PC-3 (cell line): ENCODE measurements around the gene NNMT. TPM values are rescaled to one million over a fixed set of nuclear protein-coding genes. Genes with fewer than 3 reads are reported as not detected.
A peak's percentile ranks its signal among the peaks of the same experiment; 100 is the strongest.

Experiments used
- ATAC-seq: fragments of 200-7000 bp; cut with Tn5 transposase; 2 replicates; pipeline ENCODE4 v1.9.1; 2020; ENCODE audit warnings: mild to moderate bottlenecking, moderate library complexity
- Bru-seq: library from RNA; stranded (reverse); fragments of 400-500 nt; gene quantifications from one replicate; lab custom pipeline; 2021; lab: Mats Ljungman, UMichigan
- BruChase-seq, 2 experiments: library from RNA; stranded (reverse); fragments of 400-500 nt; gene quantifications; one replicate each; lab custom pipeline; 2021; lab: Mats Ljungman, UMichigan
- BruUV-seq: library from RNA; stranded (reverse); fragments of 400-500 nt; replicated peaks from 2 replicates; lab custom pipeline; 2021; lab: Mats Ljungman, UMichigan
- CTCF ChIA-PET: fragments of 300-600 bp; sonication (Branson Sonifier 250); formaldehyde crosslinking; loops from one replicate; lab custom pipeline; 2022; ENCODE audit warnings: antibody characterized with exemption; lab: Charles Lee
- POLR2A ChIA-PET: fragments of 300-600 bp; sonication (Branson Sonifier 250); formaldehyde crosslinking; loops from one replicate; lab custom pipeline; 2022; ENCODE audit warnings: antibody characterized with exemption; ENCODE audit not compliant: unreplicated experiment; lab: Charles Lee
- DNase-seq: peaks from one replicate; pipeline ENCODE4 v3.0.0-alpha.2; 2015
- H2AFZ ChIP-seq: fragments of 300-600 bp; sonication (generic); 2 replicates; pipeline ENCODE4 v1.6.0; 2016; ENCODE audit warnings: antibody characterized with exemption, low read length
- H3F3A ChIP-seq: fragments of 300-600 bp; sonication (generic); one replicate; pipeline ENCODE4 v1.6.0; 2017; ENCODE audit warnings: antibody characterized with exemption, low read length, control low read depth, mild to moderate bottlenecking; ENCODE audit not compliant: unreplicated experiment
- H3K27ac ChIP-seq: fragments of 300-600 bp; sonication (generic); 2 replicates; pipeline ENCODE4 v1.5.1; 2016; ENCODE audit warnings: mild to moderate bottlenecking, low read length
- H3K27me3 ChIP-seq: fragments of 300-600 bp; sonication (generic); 2 replicates; pipeline ENCODE4 v1.6.1; 2016; ENCODE audit warnings: low read length, mixed read lengths
- H3K36me3 ChIP-seq: fragments of 300-600 bp; sonication (generic); 2 replicates; pipeline ENCODE4 v1.6.1; 2016; ENCODE audit warnings: low read depth, mixed run types, low read length, mixed read lengths
- H3K4me1 ChIP-seq: fragments of 300-600 bp; sonication (generic); 2 replicates; pipeline ENCODE4 v1.5.1; 2016; ENCODE audit warnings: low read length; ENCODE audit not compliant: insufficient read depth
- H3K4me2 ChIP-seq: fragments of 300-600 bp; sonication (generic); 2 replicates; pipeline ENCODE4 v1.6.0; 2016; ENCODE audit warnings: low read length
- H3K4me3 ChIP-seq: fragments of 300-600 bp; sonication (generic); 2 replicates; pipeline ENCODE4 v1.5.1; 2016; ENCODE audit warnings: mild to moderate bottlenecking, low read length, mixed read lengths
- H3K79me2 ChIP-seq: fragments of 300-600 bp; sonication (generic); 2 replicates; pipeline ENCODE4 v1.6.1; 2017; ENCODE audit warnings: low read length, mixed read lengths
- H3K9ac ChIP-seq: fragments of 300-600 bp; sonication (generic); 2 replicates; pipeline ENCODE4 v1.6.0; 2016; ENCODE audit warnings: mild to moderate bottlenecking, low read length
- H3K9me2 ChIP-seq: fragments of 300-600 bp; sonication (generic); replicated peaks from 2 replicates; pipeline ENCODE4 v1.6.1; 2016; ENCODE audit warnings: mixed run types, low read length, mixed read lengths
- H3K9me3 ChIP-seq: fragments of 300-600 bp; sonication (generic); 2 replicates; pipeline ENCODE4 v1.6.1; 2016; ENCODE audit warnings: low read length, mixed read lengths
- H4K20me1 ChIP-seq: fragments of 300-600 bp; sonication (generic); 2 replicates; pipeline ENCODE4 v1.6.1; 2016; ENCODE audit warnings: low read length, mixed read lengths
- EZH2 ChIP-seq: fragments of 300-600 bp; sonication (generic); IDR thresholded peaks from one replicate; pipeline ENCODE4 v1.6.1; 2017; ENCODE audit warnings: antibody characterized with exemption, mild to moderate bottlenecking, low read length; ENCODE audit not compliant: unreplicated experiment
- EZH2phosphoT487 ChIP-seq: fragments of 300-600 bp; sonication (generic); IDR thresholded peaks from 2 replicates; pipeline ENCODE4 v1.6.1; 2018; ENCODE audit warnings: mild to moderate bottlenecking, antibody characterized with exemption, low read length, borderline replicate concordance
- intact Hi-C: fragments of 100-400 bp; cut with micrococcal nuclease; formaldehyde crosslinking; loops from 2 replicates; pipeline ENCODE4 v1.9.0; 2023
- long read RNA-seq: library from polyadenylated mRNA; unstranded; transcript quantifications from one replicate; pipeline ENCODE4 v2.0.0, GENCODE V29; 2021; ENCODE audit not compliant: unreplicated experiment
- total RNA-seq: library from RNA; depleted of rRNA; stranded (reverse); fragments of >200 nt; gene quantifications from 2 replicates; pipeline ENCODE4 v1.2.3, GENCODE V29; 2014; rRNA removed
- TF ChIP-seq, protein P1 (sequence below): fragments of 300-600 bp; sonication (generic); conservative IDR thresholded peaks from 2 replicates; pipeline ENCODE4 v1.5.1; 2017; ENCODE audit warnings: antibody characterized with exemption, low read depth, mild to moderate bottlenecking, low read length

Gene NNMT
- total RNA-seq (20.8 and 23.3 TPM in 2 replicates), Bru-seq, nascent RNA (percentile 41 among the genes with signal in this experiment), BruChase-seq, experiment 1, labeled RNA remaining after a 6-hour chase (percentile 31 among the genes with signal in this experiment), BruChase-seq, experiment 2, labeled RNA remaining after a 2-hour chase (percentile 36 among the genes with signal in this experiment)
- long read RNA-seq, transcript NNMT-201 (3 exons, 1,610 nt) = major isoform, 8 of 9 reads
- long read RNA-seq, partial matches to known transcripts = 0 of 9 reads
- long read RNA-seq, other reads (novel, unspliced or antisense) = 1 of 9 reads

GRCh38 chr11:114295676-114296604, at the start of gene NNMT:
Gene NNMT, plus strand, starts transcription at chr11:114296399. Its CDS starts 158 bp downstream, at chr11:114296557.
- ATAC-seq (no peak; the same call in 1 of the 2 replicates), DNase-seq (peak; percentile 60)
- H3K27ac ChIP-seq = peak within 1 kb of the TSS; percentile 94
- H3K36me3 ChIP-seq = no peaks in the 10 kb centered on the region
- peak within 1 kb of the TSS; percentile 32 for H3K4me3 ChIP-seq
- no peaks in the 10 kb centered on the region for H3K9me2 ChIP-seq
- TSS peak; percentile 31 for BruUV-seq
- H3K4me1 ChIP-seq = peaks cover 54% of the 10 kb centered on the region
- TF ChIP-seq EZH2 = no peak
- no peak for TF ChIP-seq EZH2phosphoT487
- TF ChIP-seq, protein P1, sequence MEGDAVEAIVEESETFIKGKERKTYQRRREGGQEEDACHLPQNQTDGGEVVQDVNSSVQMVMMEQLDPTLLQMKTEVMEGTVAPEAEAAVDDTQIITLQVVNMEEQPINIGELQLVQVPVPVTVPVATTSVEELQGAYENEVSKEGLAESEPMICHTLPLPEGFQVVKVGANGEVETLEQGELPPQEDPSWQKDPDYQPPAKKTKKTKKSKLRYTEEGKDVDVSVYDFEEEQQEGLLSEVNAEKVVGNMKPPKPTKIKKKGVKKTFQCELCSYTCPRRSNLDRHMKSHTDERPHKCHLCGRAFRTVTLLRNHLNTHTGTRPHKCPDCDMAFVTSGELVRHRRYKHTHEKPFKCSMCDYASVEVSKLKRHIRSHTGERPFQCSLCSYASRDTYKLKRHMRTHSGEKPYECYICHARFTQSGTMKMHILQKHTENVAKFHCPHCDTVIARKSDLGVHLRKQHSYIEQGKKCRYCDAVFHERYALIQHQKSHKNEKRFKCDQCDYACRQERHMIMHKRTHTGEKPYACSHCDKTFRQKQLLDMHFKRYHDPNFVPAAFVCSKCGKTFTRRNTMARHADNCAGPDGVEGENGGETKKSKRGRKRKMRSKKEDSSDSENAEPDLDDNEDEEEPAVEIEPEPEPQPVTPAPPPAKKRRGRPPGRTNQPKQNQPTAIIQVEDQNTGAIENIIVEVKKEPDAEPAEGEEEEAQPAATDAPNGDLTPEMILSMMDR = no peak
- H3K79me2 ChIP-seq = no peaks in the 10 kb centered on the region
- H3F3A ChIP-seq = peaks cover 7% of the 10 kb centered on the region
- H4K20me1 ChIP-seq = no peaks in the 10 kb centered on the region
- peak within 1 kb of the TSS; percentile 42 for H2AFZ ChIP-seq
- 0 out of 2 replicates have a peak, but pooled peaks cover 4% of the 10 kb centered on the region for H3K9me3 ChIP-seq
- ChIA-PET POLR2A (no interaction called here), CTCF (interaction anchor here (0.6 kb wide), 1 partner anchor 21 kb away, joined by 3 read pairs; no protein-coding TSS in a partner anchor)
- peak within 1 kb of the TSS; percentile 52 for H3K4me2 ChIP-seq
- H3K27me3 ChIP-seq = no peaks in the 10 kb centered on the region
- peak within 1 kb of the TSS; percentile 78 for H3K9ac ChIP-seq
- intact Hi-C loops = no loop called here

DNA sequence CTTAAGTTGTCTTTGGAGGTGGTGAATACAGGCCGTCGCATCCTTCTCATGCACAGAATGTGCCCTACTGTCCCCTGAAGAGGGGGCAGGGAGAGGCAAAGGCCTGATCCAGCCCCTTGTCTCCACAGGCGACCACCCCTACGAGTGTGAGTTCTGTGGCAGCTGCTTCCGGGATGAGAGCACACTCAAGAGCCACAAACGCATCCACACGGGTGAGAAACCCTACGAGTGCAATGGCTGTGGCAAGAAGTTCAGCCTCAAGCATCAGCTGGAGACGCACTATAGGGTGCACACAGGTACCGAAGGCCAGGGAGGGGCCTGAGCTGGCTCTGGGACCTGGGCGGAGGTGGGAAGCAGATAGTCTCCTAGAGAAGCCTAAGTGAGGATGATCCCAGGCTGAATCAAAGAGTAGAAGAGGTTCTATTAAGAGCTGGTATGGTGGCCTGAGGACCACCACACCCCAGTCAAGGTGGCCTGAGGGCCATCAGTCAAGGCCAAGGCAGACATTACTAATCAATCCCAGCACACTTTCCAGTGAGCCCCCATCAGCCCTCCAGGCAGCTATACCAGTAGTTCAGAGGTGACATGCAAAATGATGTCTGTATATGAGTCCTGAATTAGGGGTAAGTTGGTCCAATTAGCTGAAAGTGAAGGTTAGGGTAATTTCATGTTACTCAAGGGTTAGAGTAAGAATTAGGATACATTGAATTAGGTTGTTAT, 49.0 kb upstream of the NNMT start:
- BruUV-seq = no TSS peak
- no peak for TF ChIP-seq EZH2phosphoT487
- TF ChIP-seq, protein P1 = no peak
- TF ChIP-seq EZH2 = no peak
- no peak overlapping the region for H2AFZ ChIP-seq
- H3K36me3 ChIP-seq = no peaks in the 10 kb centered on the region
- no peak overlapping the region for H3K4me2 ChIP-seq
- POLR2A ChIA-PET = no interaction called here
- no peaks in the 10 kb centered on the region for H3K79me2 ChIP-seq
- intact Hi-C loops = no loop called here
- no peak overlapping the region for H3K9ac ChIP-seq
- H3K27ac ChIP-seq = no peak overlapping the region
- H3F3A ChIP-seq = no peaks in the 10 kb centered on the region
- CTCF ChIA-PET = no interaction called here
- ATAC-seq = no peak
- H4K20me1 ChIP-seq = no peaks in the 10 kb centered on the region
- H3K27me3 ChIP-seq = peaks cover 84% of the 10 kb centered on the region
- H3K9me2 ChIP-seq = no peaks in the 10 kb centered on the region
- no peak for DNase-seq
- no peak overlapping the region for H3K4me3 ChIP-seq
- no peaks in the 10 kb centered on the region for H3K9me3 ChIP-seq
- H3K4me1 ChIP-seq = no peaks in the 10 kb centered on the region
